ENCODE results near the gene TMEM269.

TMEM269 gene, protein sequence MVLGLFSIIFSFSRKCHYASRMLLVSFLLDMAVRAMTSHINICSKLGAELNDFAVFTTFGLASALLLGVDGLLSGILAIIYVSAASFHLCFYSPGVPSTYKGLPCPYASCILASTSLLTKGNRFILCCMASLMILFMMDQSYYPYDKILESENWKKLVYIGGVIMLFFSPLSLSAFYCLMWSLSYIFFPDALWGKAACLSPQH

GRCh38 chr1:42784946-42785693 lies at the start of gene TMEM269:
TSS of gene TMEM269 (plus strand) at chr1:42784991. CDS start at chr1:42789894, 4,903 bp downstream.
- no peak for DNase-seq (ENCODE audit: low read depth, low spot score)

- no peak for DNase-seq (ENCODE audit: low read depth, low spot score)
Measured at GRCh38 chr1:42735056-42735455, 49.7 kb upstream of the TMEM269 start.

GRCh38 chr1:42735477-42736105 lies 49.2 kb upstream of the TMEM269 start:
- DNase-seq (ENCODE audit: low read depth, low spot score), result no peak

GRCh38 chr1:42736152-42736551 lies 48.6 kb upstream of the TMEM269 start:
- no peak for DNase-seq (ENCODE audit: low read depth, low spot score)

DNA sequence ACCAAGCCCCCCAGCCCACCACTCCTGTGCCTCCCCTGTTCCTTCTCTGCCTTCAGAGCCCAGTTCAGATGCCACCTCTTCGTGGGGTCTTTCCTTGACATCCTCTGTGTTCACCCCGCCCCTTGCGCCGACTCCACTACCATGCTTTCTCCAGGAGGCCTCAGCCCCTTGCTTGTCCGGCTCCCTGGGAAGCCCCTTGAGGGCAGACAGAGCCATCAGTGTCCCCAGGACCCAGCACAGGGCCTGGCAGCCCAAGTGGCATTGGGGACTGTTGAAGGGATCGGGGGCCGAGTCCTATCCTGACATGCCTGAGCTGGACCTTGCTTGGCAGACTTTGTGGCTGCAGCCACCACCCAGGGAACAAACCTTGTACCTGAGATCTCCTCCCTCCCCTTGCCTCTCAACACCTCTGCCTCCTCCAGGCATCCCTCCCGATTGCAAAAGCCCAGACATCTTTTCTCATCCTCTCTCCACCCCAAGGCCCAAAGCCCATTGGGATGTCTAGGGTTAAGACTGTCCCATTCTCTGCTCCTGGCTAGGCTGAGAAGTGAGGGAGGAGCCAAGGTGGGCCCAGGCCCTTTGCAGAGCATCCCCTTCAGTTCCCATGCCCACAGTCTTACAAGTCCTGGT lies 48.1 kb upstream of the TMEM269 start:
- DNase-seq (ENCODE audit: low read depth, low spot score), result no peak

GRCh38 chr1:42737257-42737656 lies 47.5 kb upstream of the TMEM269 start:
- DNase-seq (ENCODE audit: low read depth, low spot score), result no peak

DNA sequence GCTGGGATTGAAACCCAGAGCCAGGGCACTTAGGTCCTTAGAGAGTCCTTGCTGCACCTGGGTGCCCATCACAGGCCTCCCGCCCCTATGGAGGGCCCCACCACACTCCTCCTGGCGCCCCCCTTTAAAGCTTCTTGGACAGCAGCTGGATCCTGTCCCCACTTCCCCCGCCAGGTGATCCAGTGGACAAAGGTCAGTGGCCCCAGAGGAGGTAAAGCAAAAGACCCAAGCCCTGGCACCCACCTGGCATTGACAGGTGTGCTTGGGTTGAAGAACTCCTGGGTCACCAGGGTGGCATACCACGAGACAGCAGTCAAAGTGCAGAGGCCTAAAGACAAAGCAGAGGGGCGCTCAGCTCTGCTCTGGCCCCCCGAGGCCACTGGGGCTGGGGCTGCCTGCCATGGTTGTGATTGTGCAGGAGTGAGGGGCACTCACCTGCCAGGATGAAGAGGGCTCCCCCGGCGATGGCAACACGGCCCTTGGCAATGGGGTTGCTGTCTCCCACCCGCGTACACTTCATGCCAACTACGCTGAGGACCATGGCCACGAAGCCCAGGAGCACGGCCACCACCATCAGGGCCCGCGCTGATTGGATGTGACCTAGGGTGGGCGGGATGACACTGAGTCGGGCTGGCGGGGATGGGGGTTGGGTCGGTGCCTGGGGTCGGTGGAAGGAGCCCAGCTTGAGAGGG lies 46.7 kb upstream of the TMEM269 start:
- DNase-seq (ENCODE audit: low read depth, low spot score), result no peak

DNA sequence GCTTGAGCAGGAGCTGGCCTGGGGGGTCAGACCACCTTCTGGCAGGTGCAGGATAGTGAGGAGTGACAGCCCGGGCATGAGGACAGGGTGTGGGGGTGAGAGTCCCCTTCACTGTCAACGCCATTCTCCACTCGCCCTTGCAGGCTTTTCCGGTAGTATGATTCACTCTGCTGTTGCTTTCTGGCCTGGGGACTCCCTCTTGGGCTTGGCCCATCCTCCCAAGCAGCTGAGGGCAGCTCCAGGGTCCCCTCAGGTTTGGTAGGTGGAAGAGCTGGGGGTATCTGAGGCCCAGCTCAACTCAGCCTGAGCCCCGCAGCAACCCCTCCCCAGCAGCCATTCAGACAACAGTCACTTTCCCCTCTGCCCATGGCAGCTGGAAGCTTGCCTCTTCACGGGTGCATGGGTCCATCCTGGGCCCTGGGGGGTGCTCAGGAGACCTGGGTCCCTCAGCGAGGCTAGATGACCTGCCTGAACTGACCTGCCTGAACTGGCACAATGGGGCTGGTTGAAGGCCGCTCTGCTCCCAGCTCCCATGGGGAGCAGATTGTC lies 46.0 kb upstream of the TMEM269 start:
- no peak for DNase-seq (ENCODE audit: low read depth, low spot score)

- peak; percentile 67 for DNase-seq (ENCODE audit: low read depth, low spot score)
Measured at GRCh38 chr1:42739753-42740700, 44.8 kb upstream of the TMEM269 start, which contains the start of gene CLDN19. TSS of gene CLDN19 (minus strand) at chr1:42740236. CDS start at chr1:42740063, 173 bp downstream.

DNA sequence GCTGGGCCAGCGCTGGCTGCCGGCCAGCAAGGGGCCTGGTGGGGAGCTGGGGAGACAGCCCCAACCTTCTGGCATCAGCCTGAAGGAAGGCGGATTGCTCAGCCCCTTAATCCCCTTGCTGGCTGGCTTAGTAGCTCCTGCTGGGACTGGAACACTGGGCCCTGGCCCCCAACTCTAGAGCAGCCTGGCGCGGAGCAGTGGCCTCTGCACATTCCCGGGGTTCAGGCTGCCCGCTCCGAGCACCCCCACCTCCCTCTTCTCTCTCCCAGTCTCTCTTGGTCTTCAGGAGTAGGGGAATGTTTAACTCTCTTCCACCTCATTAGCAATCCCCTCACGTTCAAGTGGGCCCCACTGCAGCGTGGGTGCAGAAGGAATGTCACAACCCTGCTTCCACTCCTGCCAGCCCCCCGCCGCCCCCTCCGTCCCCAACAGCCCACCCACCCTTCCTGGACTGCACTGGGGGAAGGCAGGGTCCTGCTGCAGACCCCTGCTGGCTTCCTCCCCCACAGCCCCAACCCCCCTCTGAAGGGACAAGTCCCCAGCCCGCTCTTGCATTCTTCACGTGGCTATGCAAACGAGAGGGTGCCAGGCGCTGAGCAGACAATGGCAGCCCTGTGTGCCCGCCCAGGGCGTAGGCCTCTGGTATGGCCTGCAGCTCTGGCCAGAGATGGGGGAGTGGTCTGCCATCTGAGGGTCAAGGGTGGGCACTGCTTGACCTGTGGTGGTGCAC lies 43.8 kb upstream of the TMEM269 start:
- no peak for DNase-seq (ENCODE audit: low read depth, low spot score)

DNA sequence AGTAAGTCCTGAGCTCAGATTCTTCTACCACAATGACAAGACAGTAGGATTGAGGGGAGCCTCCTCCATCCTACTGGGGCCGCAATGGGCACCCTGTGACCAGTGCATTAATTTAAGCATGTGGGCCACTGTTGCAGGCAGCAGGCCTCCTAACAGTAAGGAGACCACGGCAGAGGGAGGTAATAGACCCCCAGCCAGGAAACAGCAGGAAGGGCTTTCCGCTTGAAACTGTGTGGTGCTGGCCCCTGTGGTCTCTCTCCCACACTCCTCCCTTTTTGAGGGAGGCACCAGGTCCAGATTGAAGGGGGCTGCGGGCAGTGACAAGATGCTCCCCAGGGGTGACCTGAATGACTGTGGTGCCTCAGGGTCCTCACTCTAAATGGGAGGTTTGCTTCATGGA lies 43.1 kb upstream of the TMEM269 start:
- DNase-seq (ENCODE audit: low read depth, low spot score), result no peak

- DNase-seq (ENCODE audit: low read depth, low spot score), result no peak
Measured at GRCh38 chr1:42742141-42742540, 42.6 kb upstream of the TMEM269 start.

DNA sequence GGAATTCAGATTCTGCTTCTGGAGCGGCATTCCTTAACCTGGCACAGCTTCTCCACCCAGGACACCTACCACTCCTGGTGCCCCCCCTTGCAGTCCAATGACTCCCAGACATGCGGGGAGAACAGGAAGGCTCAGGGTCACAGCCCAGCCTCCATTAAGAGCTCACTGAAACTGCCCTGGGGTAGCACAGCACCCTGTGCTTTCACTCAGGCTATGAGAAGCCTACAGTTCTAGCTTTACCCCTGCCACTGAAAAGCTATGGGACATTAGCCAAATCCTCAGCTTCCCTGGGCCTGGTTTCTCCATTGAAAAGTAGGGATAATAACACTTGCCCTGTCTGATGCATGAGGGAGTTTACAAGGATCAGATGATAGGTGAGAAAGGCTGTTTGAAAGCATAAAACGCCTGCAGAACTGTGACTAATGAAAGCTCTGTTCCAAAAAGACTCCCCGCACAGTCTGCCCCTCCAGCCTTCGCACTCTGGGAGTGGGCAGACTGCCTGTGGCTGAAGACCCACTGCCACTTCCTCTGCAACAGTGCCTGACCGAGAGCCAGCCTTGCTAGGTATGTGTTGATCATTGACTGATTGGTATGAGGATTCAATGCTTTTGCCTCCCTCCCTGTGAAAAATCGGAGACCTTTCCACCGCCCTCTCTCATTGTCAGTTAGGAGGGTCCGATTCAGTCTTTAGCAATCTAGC lies 42.0 kb upstream of the TMEM269 start:
- no peak for DNase-seq (ENCODE audit: low read depth, low spot score)

DNA sequence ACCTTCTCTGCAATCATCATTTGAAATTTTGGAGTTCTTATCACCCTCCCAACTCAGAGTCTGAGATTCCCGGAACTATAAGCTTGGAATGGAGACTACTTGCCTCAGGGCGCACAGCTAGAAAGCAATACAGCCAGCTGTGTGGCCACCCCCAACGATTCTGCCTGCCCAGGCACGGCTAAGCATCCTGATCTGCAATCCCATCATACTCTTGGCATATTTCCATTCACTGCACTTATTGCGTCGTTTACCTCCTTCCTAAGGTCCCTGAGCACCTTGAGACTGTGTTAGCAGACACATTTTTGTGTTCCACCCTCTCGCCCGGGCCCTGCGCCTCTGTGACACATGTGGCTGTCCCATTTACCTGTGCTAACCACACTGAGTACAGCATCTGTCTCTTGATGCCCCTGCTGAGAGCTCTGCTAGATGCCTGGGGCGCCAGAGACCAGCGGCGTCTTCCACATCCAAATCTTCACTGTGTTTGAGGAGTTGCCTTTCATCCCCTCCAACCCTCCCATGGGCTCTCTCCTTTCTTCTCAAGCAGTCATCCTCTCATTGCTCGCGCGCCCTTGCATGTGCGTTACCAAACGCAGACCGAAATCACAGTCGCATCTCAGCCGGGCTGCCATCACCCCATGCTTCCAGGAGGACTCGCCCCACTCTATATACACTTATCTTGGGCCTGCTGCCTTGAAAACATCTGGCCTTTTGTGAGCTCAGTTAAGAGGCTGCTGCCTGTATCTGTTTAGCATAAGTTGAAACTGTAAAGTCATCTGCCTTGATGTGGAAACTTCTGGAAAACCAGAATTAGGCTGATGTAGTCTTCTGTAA lies 41.3 kb upstream of the TMEM269 start:
- DNase-seq (ENCODE audit: low read depth, low spot score), result no peak

- DNase-seq (ENCODE audit: low read depth, low spot score), result no peak
Measured at GRCh38 chr1:42744148-42744413, 40.7 kb upstream of the TMEM269 start.

DNA sequence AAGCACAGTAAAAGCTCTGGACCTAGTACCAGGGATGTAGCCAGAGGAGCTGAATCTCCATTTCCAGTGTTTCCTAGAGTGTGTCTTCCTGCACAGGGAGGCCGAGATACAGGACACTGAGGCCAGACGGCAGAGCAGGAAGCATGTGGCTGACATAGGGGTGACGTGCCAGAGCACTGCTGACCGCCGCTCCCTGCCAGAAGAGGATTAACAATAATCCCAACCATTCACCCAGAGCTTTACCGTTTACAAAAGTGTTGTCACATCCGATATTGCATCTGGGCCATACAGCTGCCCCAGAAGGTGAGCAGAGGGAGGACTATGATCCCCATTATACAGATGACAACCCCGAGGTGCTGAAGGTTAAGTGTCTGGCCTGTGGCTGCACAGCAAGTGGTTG lies 38.9 kb upstream of the TMEM269 start:
- no peak for DNase-seq (ENCODE audit: low read depth, low spot score)

GRCh38 chr1:42746436-42747105 lies 38.2 kb upstream of the TMEM269 start:
- no peak for DNase-seq (ENCODE audit: low read depth, low spot score)

- DNase-seq (ENCODE audit: low read depth, low spot score), result no peak
Measured at GRCh38 chr1:42747125-42747524, 37.7 kb upstream of the TMEM269 start.

Data from iPS DF 19.7 (cell line).